ENCODE results near the gene PITX1.

PITX1 gene

GRCh38 chr5:135029477-135030122 lies 4.4 kb downstream of the PITX1 start:
- DNase-seq (ENCODE audit: low read depth) = no peak

- DNase-seq (ENCODE audit: low read depth) = no peak
Observed at GRCh38 chr5:135028791-135029476, 5.1 kb downstream of the PITX1 start.

GRCh38 chr5:135027697-135028615 lies 6.1 kb downstream of the PITX1 start:
- DNase-seq (ENCODE audit: low read depth) = no peak

- no peak for DNase-seq (ENCODE audit: low read depth)
Observed at GRCh38 chr5:135027266-135027696, 6.7 kb downstream of the PITX1 start.

- DNase-seq (ENCODE audit: low read depth) = no peak
Observed at GRCh38 chr5:135026645-135027265, 7.3 kb downstream of the PITX1 start.

GRCh38 chr5:135025730-135026644 lies 8.0 kb downstream of the PITX1 start:
- DNase-seq (ENCODE audit: low read depth) = no peak

GRCh38 chr5:135024956-135025729 lies 8.9 kb downstream of the PITX1 start:
- no peak for DNase-seq (ENCODE audit: low read depth)

- DNase-seq (ENCODE audit: low read depth) = no peak
Observed at GRCh38 chr5:135020111-135020895, 13.7 kb downstream of the PITX1 start.

GRCh38 chr5:135019314-135019713 lies 14.7 kb downstream of the PITX1 start:
- DNase-seq (ENCODE audit: low read depth) = no peak

GRCh38 chr5:135018457-135018856 lies 15.6 kb downstream of the PITX1 start:
- no peak for DNase-seq (ENCODE audit: low read depth)

GRCh38 chr5:135016861-135017290 lies 17.2 kb downstream of the PITX1 start:
- DNase-seq (ENCODE audit: low read depth) = no peak

GRCh38 chr5:135015942-135016341 lies 18.1 kb downstream of the PITX1 start:
- no peak for DNase-seq (ENCODE audit: low read depth)

GRCh38 chr5:135013947-135014570 lies 20.0 kb downstream of the PITX1 start:
- DNase-seq (ENCODE audit: low read depth) = no peak

- DNase-seq (ENCODE audit: low read depth) = no peak
Observed at GRCh38 chr5:135013445-135013844, 20.6 kb downstream of the PITX1 start.

GRCh38 chr5:135012951-135013391 lies 21.1 kb downstream of the PITX1 start:
- no peak for DNase-seq (ENCODE audit: low read depth)

GRCh38 chr5:135012033-135012588 lies 21.9 kb downstream of the PITX1 start:
- DNase-seq (ENCODE audit: low read depth) = no peak

GRCh38 chr5:135011355-135012032 lies 22.5 kb downstream of the PITX1 start:
- DNase-seq (ENCODE audit: low read depth) = no peak
